Measurements from ENCODE around the gene UGT1A8. TPM values are rescaled to one million over a fixed set of nuclear protein-coding genes. Genes with fewer than 3 reads are reported as not detected.
"Not testable (repeated sequence)": the region's sequence is repeated elsewhere in the genome, so short reads cannot be mapped to it uniquely, and the experiment has no call there.

The UGT1A8 gene
- total and polyA plus RNA-seq, 9 donors = not detected

DNA sequence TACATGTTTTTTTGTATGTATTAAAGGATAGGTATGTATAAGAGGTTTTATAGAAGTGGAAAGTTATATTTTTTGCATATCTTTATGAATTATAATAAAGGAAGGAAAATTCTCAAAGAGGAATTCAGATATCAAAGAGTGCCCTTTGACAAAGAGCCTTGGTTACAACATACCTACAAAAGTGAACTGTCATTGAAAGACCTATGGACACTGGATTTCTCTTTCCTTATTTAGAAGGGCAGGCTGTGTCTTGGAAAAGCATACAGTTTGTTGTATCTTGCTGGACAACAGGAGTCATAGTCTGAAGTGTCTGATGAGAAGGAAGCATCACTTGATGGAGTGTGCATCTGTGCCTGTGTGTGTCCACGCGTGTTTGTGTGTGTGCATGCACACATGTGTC is 34.0 kb downstream of the UGT1A8 start:
- WGBS, 3 donors = 90 to 96% (median 92%) methylated on average over 2 of the region's 2 CpGs
- intact Hi-C loops (cut with DNase I) = no loop called here

GRCh38 chr2:233654501-233654900 is 37.1 kb downstream of the UGT1A8 start:
- intact Hi-C loops (cut with DNase I) = no loop called here

More for the DNA sequence above, 34.0 kb downstream of the UGT1A8 start:
- H3K4me3 ChIP-seq = no peak overlapping the region
- H3K27me3 ChIP-seq = no peaks in the 10 kb centered on the region
- no peaks in the 10 kb centered on the region for H3K9me3 ChIP-seq
- no peaks in the 10 kb centered on the region for H3K36me3 ChIP-seq
- no peak for DNase-seq
- H3K4me1 ChIP-seq (ENCODE audit: insufficient read depth) = no peaks in the 10 kb centered on the region
- TF ChIP-seq CTCF (IDR thresholded peaks at IDR 0.05) = no peak
- TF ChIP-seq EP300 (IDR thresholded peaks at IDR 0.05) = no peak
- TF ChIP-seq POLR2A (IDR thresholded peaks at IDR 0.05) = no peak
- no peak overlapping the region for H3K27ac ChIP-seq

GRCh38 chr2:233655043-233655442 is 37.6 kb downstream of the UGT1A8 start:
- WGBS, 3 donors = 44 to 59% (median 48%) methylated on average over 1 of the region's 1 CpG
- Histone ChIP-seq H3K9me3 (no peaks in the 10 kb centered on the region), H3K36me3 (no peaks in the 10 kb centered on the region), H3K4me1 (ENCODE audit: insufficient read depth) (no peaks in the 10 kb centered on the region), H3K4me3 (no peak overlapping the region), H3K27me3 (no peaks in the 10 kb centered on the region), H3K27ac (no peak overlapping the region)
- intact Hi-C loops (cut with DNase I) = no loop called here
- DNase-seq = no peak
- TF ChIP-seq POLR2A (IDR thresholded peaks at IDR 0.05) = no peak
- TF ChIP-seq EP300 (IDR thresholded peaks at IDR 0.05) = no peak
- TF ChIP-seq CTCF (IDR thresholded peaks at IDR 0.05) = no peak

More at GRCh38 chr2:233654501-233654900, 37.1 kb downstream of the UGT1A8 start:
- no peak for DNase-seq
- H3K27me3 ChIP-seq = no peaks in the 10 kb centered on the region
- no peak overlapping the region for H3K4me3 ChIP-seq
- no peaks in the 10 kb centered on the region for H3K4me1 ChIP-seq (ENCODE audit: insufficient read depth)
- 62 to 72% (median 65%) methylated on average over 6 of the region's 6 CpGs for WGBS, 3 donors
- H3K27ac ChIP-seq = no peak overlapping the region
- no peaks in the 10 kb centered on the region for H3K36me3 ChIP-seq
- TF ChIP-seq CTCF (IDR thresholded peaks at IDR 0.05) (no peak), EP300 (IDR thresholded peaks at IDR 0.05) (no peak), POLR2A (IDR thresholded peaks at IDR 0.05) (no peak)
- H3K9me3 ChIP-seq = no peaks in the 10 kb centered on the region

GRCh38 chr2:233655943-233656342 is 38.5 kb downstream of the UGT1A8 start:
- DNase-seq; H3K27ac ChIP-seq; H3K36me3 ChIP-seq; H3K4me1 ChIP-seq (ENCODE audit: insufficient read depth); H3K27me3 ChIP-seq; H3K9me3 ChIP-seq; H3K4me3 ChIP-seq; intact Hi-C loops (cut with DNase I): not testable (repeated sequence)
- 90 to 98% (median 96%) methylated on average over 3 of the region's 3 CpGs for WGBS, 3 donors

GRCh38 chr2:233656443-233656842 is 39.0 kb downstream of the UGT1A8 start:
- intact Hi-C loops (cut with DNase I) = no loop called here
- Histone ChIP-seq H3K9me3 (no peaks in the 10 kb centered on the region), H3K4me1 (ENCODE audit: insufficient read depth) (no peaks in the 10 kb centered on the region), H3K27ac (no peak overlapping the region), H3K4me3 (no peak overlapping the region), H3K27me3 (no peaks in the 10 kb centered on the region), H3K36me3 (no peaks in the 10 kb centered on the region)
- no peak for DNase-seq
- WGBS, 3 donors = 76 to 87% (median 83%) methylated on average over 10 of the region's 10 CpGs
- no peak for TF ChIP-seq CTCF (IDR thresholded peaks at IDR 0.05)
- no peak for TF ChIP-seq EP300 (IDR thresholded peaks at IDR 0.05)

All from ovary (tissue), 9 donors.